Neural progenitor cell (in vitro differentiated cells): Measurements from ENCODE around the gene ALX3.

Experiments
- EZH2phosphoT487 ChIP-seq: fragments of 200-600 bp; sonication (generic); IDR thresholded peaks from 2 replicates; pipeline ENCODE4 v1.6.1; 2017; ENCODE audit warnings: antibody characterized with exemption
- TF ChIP-seq, protein P1 (sequence below): fragments of 200-600 bp; sonication (generic); IDR thresholded peaks from 2 replicates; pipeline ENCODE4 v1.5.1; 2017; ENCODE audit warnings: antibody characterized with exemption, mild to moderate bottlenecking

DNA sequence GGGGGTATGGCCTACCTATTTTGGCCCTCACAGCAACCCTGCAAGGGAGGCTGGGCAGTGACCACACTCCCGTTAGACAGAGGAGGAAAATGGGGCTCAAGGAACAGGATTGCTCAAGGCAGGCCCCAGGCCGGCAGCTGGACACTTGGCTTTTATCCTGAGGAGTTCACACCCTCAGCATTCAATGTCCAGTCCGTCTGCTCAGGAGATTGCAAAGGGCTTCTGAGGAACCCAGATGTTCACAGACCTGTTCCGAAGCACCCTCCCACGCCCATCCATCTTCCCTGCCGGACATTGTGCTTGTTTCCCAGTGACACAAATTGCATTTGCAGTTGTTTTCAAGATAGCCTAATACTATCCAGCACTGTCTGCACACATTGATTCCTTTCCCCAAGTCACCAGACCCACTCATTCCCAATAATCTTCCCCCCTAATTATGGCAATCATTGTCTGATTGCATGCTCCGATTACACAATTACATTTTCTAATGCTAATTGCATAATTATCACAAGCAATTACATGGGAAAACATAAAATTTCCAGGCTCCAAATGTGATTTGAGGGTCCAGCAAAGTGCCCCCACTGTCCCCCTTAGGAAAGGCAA is 37.5 kb upstream of the ALX3 start:
- TF ChIP-seq, protein P1, sequence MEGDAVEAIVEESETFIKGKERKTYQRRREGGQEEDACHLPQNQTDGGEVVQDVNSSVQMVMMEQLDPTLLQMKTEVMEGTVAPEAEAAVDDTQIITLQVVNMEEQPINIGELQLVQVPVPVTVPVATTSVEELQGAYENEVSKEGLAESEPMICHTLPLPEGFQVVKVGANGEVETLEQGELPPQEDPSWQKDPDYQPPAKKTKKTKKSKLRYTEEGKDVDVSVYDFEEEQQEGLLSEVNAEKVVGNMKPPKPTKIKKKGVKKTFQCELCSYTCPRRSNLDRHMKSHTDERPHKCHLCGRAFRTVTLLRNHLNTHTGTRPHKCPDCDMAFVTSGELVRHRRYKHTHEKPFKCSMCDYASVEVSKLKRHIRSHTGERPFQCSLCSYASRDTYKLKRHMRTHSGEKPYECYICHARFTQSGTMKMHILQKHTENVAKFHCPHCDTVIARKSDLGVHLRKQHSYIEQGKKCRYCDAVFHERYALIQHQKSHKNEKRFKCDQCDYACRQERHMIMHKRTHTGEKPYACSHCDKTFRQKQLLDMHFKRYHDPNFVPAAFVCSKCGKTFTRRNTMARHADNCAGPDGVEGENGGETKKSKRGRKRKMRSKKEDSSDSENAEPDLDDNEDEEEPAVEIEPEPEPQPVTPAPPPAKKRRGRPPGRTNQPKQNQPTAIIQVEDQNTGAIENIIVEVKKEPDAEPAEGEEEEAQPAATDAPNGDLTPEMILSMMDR, result no peak
- no peak for TF ChIP-seq EZH2phosphoT487
